CMK (cell line): ENCODE measurements around the gene MTCL3.
"Not testable (repeated sequence)": the region's sequence is repeated elsewhere in the genome, so short reads cannot be mapped to it uniquely, and the experiment has no call there.

ENCODE experiments used
- DNase-seq: peaks from one replicate; pipeline ENCODE4 v3.0.0-alpha.2; 2010; ENCODE audit warnings: low read depth

MTCL3 gene

GRCh38 chr6:127428562-127428961 lies 90.6 kb downstream of the MTCL3 start:
- DNase-seq: not testable (repeated sequence)

- no peak for DNase-seq
These were observed 95.2 kb downstream of the MTCL3 start for GRCh38 chr6:127423921-127424320.
